ENCODE data around the gene USP13.

DNA sequence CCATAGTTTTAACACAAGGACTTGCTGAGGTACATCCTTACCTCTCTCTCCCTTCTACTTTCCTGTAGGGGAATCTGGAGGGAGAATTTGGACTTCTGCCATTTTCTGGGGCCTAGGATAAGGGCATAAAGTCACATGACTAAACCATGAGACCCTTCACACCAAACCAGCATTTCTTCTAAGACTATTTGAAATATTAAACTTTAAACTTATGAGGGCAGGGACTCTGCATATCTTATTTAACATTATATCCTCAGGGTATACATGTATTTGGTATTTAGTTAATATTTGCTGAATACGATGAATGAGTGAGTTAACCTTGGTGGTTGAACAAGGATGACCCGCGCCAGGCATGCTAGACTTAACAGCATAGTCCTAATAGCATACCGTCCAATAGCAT is 63.4 kb downstream of the USP13 start:
- no peak for TF ChIP-seq POLR2A (IDR thresholded peaks at IDR 0.05)
- TF ChIP-seq, protein P1, sequence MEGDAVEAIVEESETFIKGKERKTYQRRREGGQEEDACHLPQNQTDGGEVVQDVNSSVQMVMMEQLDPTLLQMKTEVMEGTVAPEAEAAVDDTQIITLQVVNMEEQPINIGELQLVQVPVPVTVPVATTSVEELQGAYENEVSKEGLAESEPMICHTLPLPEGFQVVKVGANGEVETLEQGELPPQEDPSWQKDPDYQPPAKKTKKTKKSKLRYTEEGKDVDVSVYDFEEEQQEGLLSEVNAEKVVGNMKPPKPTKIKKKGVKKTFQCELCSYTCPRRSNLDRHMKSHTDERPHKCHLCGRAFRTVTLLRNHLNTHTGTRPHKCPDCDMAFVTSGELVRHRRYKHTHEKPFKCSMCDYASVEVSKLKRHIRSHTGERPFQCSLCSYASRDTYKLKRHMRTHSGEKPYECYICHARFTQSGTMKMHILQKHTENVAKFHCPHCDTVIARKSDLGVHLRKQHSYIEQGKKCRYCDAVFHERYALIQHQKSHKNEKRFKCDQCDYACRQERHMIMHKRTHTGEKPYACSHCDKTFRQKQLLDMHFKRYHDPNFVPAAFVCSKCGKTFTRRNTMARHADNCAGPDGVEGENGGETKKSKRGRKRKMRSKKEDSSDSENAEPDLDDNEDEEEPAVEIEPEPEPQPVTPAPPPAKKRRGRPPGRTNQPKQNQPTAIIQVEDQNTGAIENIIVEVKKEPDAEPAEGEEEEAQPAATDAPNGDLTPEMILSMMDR (IDR thresholded peaks at IDR 0.05) = no peak

Measured in Peyer's patch (tissue), 4 donors.